DMS 273 (cell line): ENCODE data around the gene CAMTA1.

Source experiments
- DNase-seq: peaks from one replicate; lab custom pipeline; 2025; ENCODE audit not compliant: unreplicated experiment; lab: John Stamatoyannopoulos, UW

Gene CAMTA1

GRCh38 chr1:7515904-7516303, 730.6 kb downstream of the CAMTA1 start:
- DNase-seq: no peak

- peak; percentile 43 for DNase-seq
These were observed 731.1 kb downstream of the CAMTA1 start for GRCh38 chr1:7516341-7516740.

- no peak for DNase-seq
These were observed 731.7 kb downstream of the CAMTA1 start for GRCh38 chr1:7516929-7517328.

- DNase-seq: no peak
These were observed 732.5 kb downstream of the CAMTA1 start for GRCh38 chr1:7517611-7518330.

- no peak for DNase-seq
These were observed 733.2 kb downstream of the CAMTA1 start for GRCh38 chr1:7518411-7518810.

GRCh38 chr1:7519181-7519860, 734.1 kb downstream of the CAMTA1 start:
- DNase-seq: no peak

GRCh38 chr1:7519861-7520395, 734.7 kb downstream of the CAMTA1 start:
- DNase-seq: peak; percentile 23

GRCh38 chr1:7520496-7520895, 735.2 kb downstream of the CAMTA1 start:
- no peak for DNase-seq

- DNase-seq: no peak
These were observed 739.4 kb downstream of the CAMTA1 start for GRCh38 chr1:7524341-7525337.

- DNase-seq: no peak
These were observed 740.2 kb downstream of the CAMTA1 start for GRCh38 chr1:7525338-7526063.

- DNase-seq: no peak
These were observed 741.1 kb downstream of the CAMTA1 start for GRCh38 chr1:7526196-7526866.

- no peak for DNase-seq
These were observed 741.8 kb downstream of the CAMTA1 start for GRCh38 chr1:7526867-7527732.

GRCh38 chr1:7527733-7528045, 742.4 kb downstream of the CAMTA1 start:
- DNase-seq: no peak

GRCh38 chr1:7528386-7529198, 743.3 kb downstream of the CAMTA1 start:
- DNase-seq: no peak

GRCh38 chr1:7529917-7530316, 744.7 kb downstream of the CAMTA1 start:
- no peak for DNase-seq

- DNase-seq: no peak
These were observed 746.5 kb downstream of the CAMTA1 start for GRCh38 chr1:7531562-7532340.

- DNase-seq: no peak
These were observed 747.8 kb downstream of the CAMTA1 start for GRCh38 chr1:7533006-7533405.
